ENCODE data around the gene MGAT2.
A peak's percentile ranks its signal among the peaks of the same experiment; 100 is the strongest.

Gene MGAT2
- long read RNA-seq, transcript MGAT2-201 (1 exons, 2,687 nt): major isoform, 78 of 78 reads
- long read RNA-seq, partial matches to known transcripts: 0 of 78 reads
- long read RNA-seq, other reads (novel, unspliced or antisense): 0 of 78 reads

DNA sequence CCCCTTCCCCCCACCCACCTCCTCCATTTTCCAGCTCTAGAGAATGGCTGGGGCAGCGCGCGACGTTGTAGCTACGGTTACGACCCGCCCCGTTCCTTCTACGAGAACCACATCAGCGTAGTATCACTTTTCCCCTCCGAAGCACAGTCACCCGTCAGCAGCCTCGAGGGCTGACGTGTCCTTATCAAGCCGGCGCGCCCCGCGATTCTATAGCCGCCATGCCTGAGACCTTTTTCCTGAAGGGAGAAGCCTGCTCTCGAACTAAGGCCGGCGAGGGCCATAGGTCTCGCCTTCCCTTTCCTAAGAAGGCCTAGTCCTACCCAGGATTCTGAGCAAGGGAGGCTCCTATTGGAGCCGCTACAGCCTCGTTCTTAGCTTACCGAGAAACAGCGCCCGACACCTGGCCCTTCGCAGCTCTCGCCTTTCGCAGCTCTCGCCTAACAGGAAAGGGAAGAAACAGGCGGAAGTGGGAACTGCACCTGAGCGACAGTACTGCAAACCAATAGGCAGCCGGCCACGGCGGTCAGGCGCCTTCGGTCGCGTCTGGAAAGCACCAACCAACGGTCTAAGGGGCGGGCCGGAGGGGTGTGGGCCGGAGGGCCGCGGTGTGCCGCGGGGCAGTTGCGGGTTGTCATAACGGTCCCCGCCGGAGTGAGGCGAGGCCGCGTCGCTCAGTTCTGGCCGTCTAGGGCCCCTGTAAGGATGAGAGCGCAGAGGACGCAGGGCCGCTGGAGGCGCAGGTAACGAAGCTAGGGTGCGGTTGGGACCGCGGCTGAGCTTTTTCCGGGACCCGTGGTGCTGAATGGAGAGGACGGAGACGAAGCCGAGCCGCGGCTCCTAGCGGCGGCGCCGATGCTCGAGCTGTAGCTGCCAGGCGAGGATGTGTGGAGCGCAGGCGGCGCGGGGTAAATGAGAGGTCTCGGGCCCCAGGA is at the start of gene MGAT2, which contains the start of gene RPL36AL:
Gene MGAT2, plus strand, starts transcription at position 618 of the 932 bp plus-strand sequence. CDS start 470 bp downstream, outside the sequence.
Gene RPL36AL, minus strand, starts transcription at position 445 of the 932 bp plus-strand sequence. CDS start 1,522 bp downstream, outside the sequence.
- no peak for TF ChIP-seq REST (IDR thresholded peaks at IDR 0.05; ENCODE audit: insufficient replicate concordance, low read depth)
- TF ChIP-seq SPI1 (IDR thresholded peaks at IDR 0.05; ENCODE audit: borderline replicate concordance, low read depth): peak; percentile 72; the same call in 1 of the 2 replicates
- peak; percentile 1 for TF ChIP-seq CTCF (IDR thresholded peaks at IDR 0.05; ENCODE audit: insufficient read depth, low read length)
- TF ChIP-seq POLR2AphosphoS5 (IDR thresholded peaks at IDR 0.05; ENCODE audit: low read depth): peak; percentile 97
- TF ChIP-seq GABPA (IDR thresholded peaks at IDR 0.05; ENCODE audit: low read depth): peak; percentile 83
- peak; percentile 95 to 99 for DNase-seq (ENCODE audit: low read depth in 1 of 2, low spot score in 1 of 2)
- Histone ChIP-seq H3K27me3 (ENCODE audit: insufficient read depth, poor library complexity, severe bottlenecking) (no peaks in the 10 kb centered on the region), H3K4me3 (replicated peaks; ENCODE audit: insufficient read depth, low read length) (peak within 1 kb of the TSS; percentile 80), H3K27ac (replicated peaks) (peak within 1 kb of the TSS; percentile 96)

- DNase-seq (ENCODE audit: low read depth in 1 of 2, low spot score in 1 of 2): no peak
- Histone ChIP-seq H3K4me3 (replicated peaks; ENCODE audit: insufficient read depth, low read length) (no peak overlapping the region), H3K27ac (replicated peaks) (no peak overlapping the region)
Observed at GRCh38 chr14:49574038-49574437, 46.6 kb upstream of the MGAT2 start.

DNA sequence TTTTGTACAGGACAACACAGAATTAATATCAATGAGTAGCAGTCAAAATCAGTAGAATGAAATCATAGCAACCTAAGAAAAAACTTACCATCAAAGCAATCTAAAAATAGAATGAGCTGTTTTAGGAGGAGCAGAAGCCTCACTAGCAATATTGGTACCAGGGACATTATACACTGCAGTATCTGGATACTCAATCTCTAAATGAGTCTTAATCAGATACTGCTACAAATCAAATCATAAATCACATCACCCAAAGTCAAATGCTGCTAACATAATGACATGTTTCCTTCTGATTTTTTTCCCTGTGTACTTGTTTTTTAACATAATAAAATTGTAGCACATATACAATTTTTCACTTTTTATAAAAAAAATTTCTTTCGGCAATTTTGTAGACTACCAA is 42.5 kb upstream of the MGAT2 start:
- no peak overlapping the region for H3K27ac ChIP-seq (replicated peaks)
- H3K4me3 ChIP-seq (replicated peaks; ENCODE audit: insufficient read depth, low read length): no peak overlapping the region
- DNase-seq (ENCODE audit: low read depth in 1 of 2, low spot score in 1 of 2): no peak
- no peak for TF ChIP-seq SPI1 (IDR thresholded peaks at IDR 0.05; ENCODE audit: borderline replicate concordance, low read depth)
- no peak for TF ChIP-seq GABPA (IDR thresholded peaks at IDR 0.05; ENCODE audit: low read depth)
- TF ChIP-seq POLR2AphosphoS5 (IDR thresholded peaks at IDR 0.05; ENCODE audit: low read depth): no peak
- no peak for TF ChIP-seq REST (IDR thresholded peaks at IDR 0.05; ENCODE audit: insufficient replicate concordance, low read depth)
- TF ChIP-seq CTCF (IDR thresholded peaks at IDR 0.05; ENCODE audit: insufficient read depth, low read length): no peak
- H3K27me3 ChIP-seq (ENCODE audit: insufficient read depth, poor library complexity, severe bottlenecking): no peaks in the 10 kb centered on the region

More at GRCh38 chr14:49574038-49574437, 46.6 kb upstream of the MGAT2 start:
- H3K27me3 ChIP-seq (ENCODE audit: insufficient read depth, poor library complexity, severe bottlenecking): no peaks in the 10 kb centered on the region
- no peak for TF ChIP-seq GABPA (IDR thresholded peaks at IDR 0.05; ENCODE audit: low read depth)
- no peak for TF ChIP-seq REST (IDR thresholded peaks at IDR 0.05; ENCODE audit: insufficient replicate concordance, low read depth)
- TF ChIP-seq SPI1 (IDR thresholded peaks at IDR 0.05; ENCODE audit: borderline replicate concordance, low read depth): no peak
- TF ChIP-seq POLR2AphosphoS5 (IDR thresholded peaks at IDR 0.05; ENCODE audit: low read depth): no peak
